GM21529 (cell line): ENCODE measurements around the gene RHOA.
"Not testable (repeated sequence)": the region's sequence is repeated elsewhere in the genome, so short reads cannot be mapped to it uniquely, and the experiment has no call there.

ENCODE experiments used
- ATAC-seq: cut with Tn5 transposase; IDR thresholded peaks from one replicate; pipeline ENCODE4 v1.9.1; 2021; ENCODE audit not compliant: unreplicated experiment

The RHOA gene

GRCh38 chr3:49329186-49329585, 82.6 kb downstream of the RHOA start:
- no peak for ATAC-seq

- ATAC-seq, result not testable (repeated sequence)
Observed at GRCh38 chr3:49328350-49328749, 83.4 kb downstream of the RHOA start.

DNA sequence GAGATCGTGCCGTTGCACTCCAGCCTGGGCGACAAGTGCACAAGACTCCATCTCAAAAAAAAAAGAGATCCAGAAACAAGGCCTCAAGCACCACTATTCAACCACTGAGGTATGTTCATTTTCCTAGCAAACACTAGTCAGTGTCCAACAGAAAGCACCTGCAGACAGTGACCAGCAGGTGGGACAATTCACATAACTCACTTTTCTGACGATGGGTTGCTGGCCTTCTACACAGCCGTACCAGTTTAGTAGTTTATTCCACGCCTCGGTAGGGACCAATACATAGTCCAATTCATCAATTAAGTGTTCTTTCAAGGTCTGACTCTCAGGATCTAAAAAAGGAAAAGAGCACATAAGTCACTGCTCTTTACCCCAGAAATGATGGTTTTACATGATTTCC, 84.3 kb downstream of the RHOA start:
- ATAC-seq, result no peak

GRCh38 chr3:49324768-49325167, 87.0 kb downstream of the RHOA start:
- ATAC-seq, result no peak

- no peak for ATAC-seq
Observed at GRCh38 chr3:49316696-49317457, 94.9 kb downstream of the RHOA start.

GRCh38 chr3:49313896-49314688, 97.7 kb downstream of the RHOA start:
- no peak for ATAC-seq

- no peak for ATAC-seq
Observed at GRCh38 chr3:49311283-49311682, 100.5 kb downstream of the RHOA start.

DNA sequence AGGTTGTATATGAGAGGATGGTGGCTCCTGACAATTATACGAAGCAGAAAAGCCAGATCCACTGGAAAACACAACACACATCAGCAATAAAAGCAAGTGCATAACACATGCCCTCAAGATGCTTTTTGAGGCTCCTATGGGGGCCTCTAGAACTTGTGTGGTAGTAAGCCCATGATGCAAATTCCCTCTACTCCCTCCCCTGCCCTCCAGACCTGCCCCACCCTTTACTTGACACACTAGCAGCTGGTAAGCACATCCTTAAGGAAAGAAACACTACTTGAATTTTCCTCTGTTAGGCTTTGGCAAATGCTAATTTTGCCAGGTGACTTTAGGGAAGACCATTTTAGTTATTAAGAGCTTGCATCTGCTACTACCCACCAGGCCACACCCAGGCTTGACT, 101.1 kb downstream of the RHOA start:
- no peak for ATAC-seq
